HCT116 (cell line): ENCODE data around the gene FGL2. TPM values are rescaled to one million over a fixed set of nuclear protein-coding genes. Genes with fewer than 3 reads are reported as not detected.

Experiments
- ATAC-seq: fragments of 200-7000 bp; cut with Tn5 transposase; 2 replicates; pipeline ENCODE4 v1.9.1; 2020; ENCODE audit warnings: mild to moderate bottlenecking, moderate library complexity
- BruUV-seq: library from RNA; stranded (reverse); fragments of 400-500 nt; replicated peaks from 2 replicates; lab custom pipeline; 2021; lab: Mats Ljungman, UMichigan
- CTCF ChIA-PET: fragments of 300-600 bp; sonication (Branson Sonifier 250); formaldehyde crosslinking; loops from one replicate; lab custom pipeline; 2021; ENCODE audit warnings: antibody characterized with exemption; lab: Charles Lee
- POLR2A ChIA-PET: fragments of 300-600, 350-600 bp; sonication (Branson Sonifier 250); formaldehyde crosslinking; loops from one replicate; lab custom pipeline; 2021; ENCODE audit warnings: antibody characterized with exemption; lab: Charles Lee
- RAD21 ChIA-PET, 2 experiments: fragments of 300-600 bp; sonication (Branson Sonifier 250); formaldehyde crosslinking; loops; one replicate each; lab custom pipeline; 2023; ENCODE audit warnings: low total read pairs in 2 of 2; ENCODE audit not compliant: uncharacterized antibody in 2 of 2, unreplicated experiment in 2 of 2, low non-redundant PET in 1 of 2; lab: Charles Lee
- DNase-seq: peaks from one replicate; pipeline ENCODE4 v3.0.0-alpha.2; 2010; ENCODE audit warnings: low read depth, low spot score
- H2AFZ ChIP-seq: fragments of 200-600 bp; shearing (Covaris generic), sonication (generic); 2 replicates; pipeline ENCODE4 v1.6.1; 2017; ENCODE audit warnings: low read depth, mixed run types, mixed read lengths, antibody characterized with exemption, low read length; ENCODE audit not compliant: poor library complexity, severe bottlenecking
- H3K27ac ChIP-seq: 2 replicates; pipeline ENCODE4 v1.5.1; 2012; ENCODE audit warnings: low read depth, low read length
- H3K27me3 ChIP-seq: fragments of 200-600 bp; sonication (generic); 2 replicates; pipeline ENCODE4 v1.6.1; 2016; ENCODE audit warnings: mixed run types, low read length, mixed read lengths; ENCODE audit not compliant: insufficient read depth
- H3K36me3 ChIP-seq, 2 experiments: fragments of 200-500 bp in 1 of 2; fragments of 200-600 bp in 1 of 2; sonication (Bioruptor generic) in 1 of 2; sonication (generic) in 1 of 2; 2 replicates each; pipeline versions ENCODE4 v1.5.1 to v1.6.1; 2014 to 2016; ENCODE audit warnings: low read length in 2 of 2, inconsistent platforms in 1 of 2, mixed read lengths in 1 of 2, mixed run types in 1 of 2; ENCODE audit not compliant: insufficient read depth in 2 of 2, control insufficient read depth in 1 of 2
- H3K4me1 ChIP-seq, 2 experiments: fragments of 200-600 bp in 1 of 2; sonication (generic) in 1 of 2; 2 replicates each; pipeline versions ENCODE4 v1.5.1 to v1.6.1; 2012 to 2017; ENCODE audit warnings: low read length in 2 of 2, inconsistent platforms in 1 of 2, mild to moderate bottlenecking in 1 of 2, mixed read lengths in 1 of 2, mixed run types in 1 of 2, moderate library complexity in 1 of 2; ENCODE audit not compliant: insufficient read depth in 2 of 2, control insufficient read depth in 1 of 2
- H3K4me2 ChIP-seq: fragments of 200-600 bp; sonication (generic); 2 replicates; pipeline ENCODE4 v1.6.1; 2017; ENCODE audit warnings: mixed run types, low read length, mixed read lengths
- H3K4me3 ChIP-seq, 2 experiments: fragments of 200-600 bp in 1 of 2; sonication (generic) in 1 of 2; replicated peaks in 1 of 2; 2 replicates each; pipeline ENCODE4 v1.5.1; 2011 to 2016; ENCODE audit warnings: low read length in 2 of 2, control low read depth in 1 of 2, low read depth in 1 of 2, mild to moderate bottlenecking in 1 of 2, mixed read lengths in 1 of 2, mixed run types in 1 of 2
- H3K79me2 ChIP-seq: fragments of 200-600 bp; sonication (generic); 2 replicates; pipeline ENCODE4 v1.6.1; 2017; ENCODE audit warnings: mild to moderate bottlenecking, mixed run types, low read length, moderate library complexity, mixed read lengths; ENCODE audit not compliant: insufficient read depth
- H3K9ac ChIP-seq: fragments of 200-600 bp; sonication (generic); 2 replicates; pipeline ENCODE4 v1.6.1; 2016; ENCODE audit warnings: low read length, mixed read lengths
- H3K9me2 ChIP-seq: fragments of 200-600 bp; sonication (generic), shearing (Covaris generic); 2 replicates; pipeline ENCODE4 v1.6.1; 2017; ENCODE audit warnings: mixed run types, mild to moderate bottlenecking, moderate library complexity; ENCODE audit not compliant: insufficient read depth
- H3K9me3 ChIP-seq, 2 experiments: fragments of 200-500 bp in 1 of 2; fragments of 200-600 bp in 1 of 2; sonication (Bioruptor generic) in 1 of 2; sonication (generic) in 1 of 2; 2 replicates each; pipeline ENCODE4 v1.6.1; 2014 to 2017; ENCODE audit warnings: low read length in 2 of 2, mixed read lengths in 2 of 2, inconsistent platforms in 1 of 2, low read depth in 1 of 2, mild to moderate bottlenecking in 1 of 2, mixed run types in 1 of 2, moderate library complexity in 1 of 2; ENCODE audit not compliant: control insufficient read depth in 1 of 2, insufficient read depth in 1 of 2
- H4K20me1 ChIP-seq: fragments of 200-600 bp; sonication (generic), shearing (Covaris generic); 2 replicates; pipeline ENCODE4 v1.6.1; 2017; ENCODE audit warnings: mixed run types, mild to moderate bottlenecking, moderate library complexity; ENCODE audit not compliant: insufficient read depth
- CTCF ChIP-seq, 3 experiments: fragments of 200-600 bp in 1 of 3; sonication (generic) in 1 of 3; IDR thresholded peaks in 2 of 3; conservative IDR thresholded peaks in 1 of 3; 2 replicates each; pipeline ENCODE4 v1.5.1; 2012 to 2017; ENCODE audit warnings: low read depth in 2 of 3, low read length in 2 of 3, antibody characterized with exemption in 1 of 3, borderline replicate concordance in 1 of 3, control low read depth in 1 of 3, mild to moderate bottlenecking in 1 of 3, mixed read lengths in 1 of 3, mixed run types in 1 of 3, moderate library complexity in 1 of 3; ENCODE audit not compliant: insufficient read depth in 1 of 3
- MAX ChIP-seq: IDR thresholded peaks from 2 replicates; pipeline ENCODE4 v1.6.1; 2012
- POLR2A ChIP-seq: IDR thresholded peaks from 2 replicates; pipeline ENCODE4 v1.7.0; 2011; ENCODE audit warnings: borderline replicate concordance; ENCODE audit not compliant: insufficient read depth, insufficient read length; ENCODE audit errors: extremely low read depth
- RAD21 ChIP-seq: IDR thresholded peaks from 2 replicates; pipeline ENCODE4 v1.6.1; 2012; ENCODE audit warnings: low read depth, mild to moderate bottlenecking
- REST ChIP-seq: IDR thresholded peaks from 2 replicates; pipeline ENCODE4 v1.6.1; 2012; ENCODE audit warnings: low read depth
- TCF7L2 ChIP-seq: IDR thresholded peaks from 2 replicates; pipeline ENCODE4 v1.7.0; 2011; ENCODE audit warnings: borderline replicate concordance, inconsistent platforms; ENCODE audit not compliant: insufficient read depth, insufficient read length; ENCODE audit errors: extremely low read depth
- YY1 ChIP-seq: IDR thresholded peaks from 2 replicates; pipeline ENCODE4 v1.6.1; 2011; ENCODE audit warnings: low read length, low read depth, moderate library complexity, mild to moderate bottlenecking; ENCODE audit not compliant: insufficient replicate concordance; ENCODE audit errors: extremely low read depth
- intact Hi-C: fragments of 100-400 bp; cut with micrococcal nuclease; formaldehyde crosslinking; loops from 2 replicates; pipeline ENCODE4 v1.10.0; 2022
- total RNA-seq: library from RNA; stranded (reverse); gene quantifications from one replicate; pipeline ENCODE4 v1.2.1, GENCODE V29; 2021; ENCODE audit not compliant: unreplicated experiment

FGL2 gene
- total RNA-seq, 1 experiment from 2014 or later = not detected

- Histone ChIP-seq H2AFZ (no peak overlapping the region), H3K27me3 (no peaks in the 10 kb centered on the region), H3K4me2 (no peak overlapping the region), H3K9ac (no peak overlapping the region), H3K27ac (no peak overlapping the region), H3K4me1 (no peaks in the 10 kb centered on the region), H3K9me2 (no peaks in the 10 kb centered on the region), H4K20me1 (no peaks in the 10 kb centered on the region), H3K36me3 (no peaks in the 10 kb centered on the region), H3K9me3 (no peaks in the 10 kb centered on the region), H3K4me3 (no peak overlapping the region), H3K79me2 (no peaks in the 10 kb centered on the region)
- POLR2A ChIA-PET = no interaction called here
- RAD21 ChIA-PET = interaction anchor here (1.0 to 1.1 kb wide), 3 partner anchors 84 to 125 kb away, joined by 3 to 5 read pairs (median 4); partner anchors contain the start of gene CCDC146 (in 1 of the 2)
- ATAC-seq (peak; percentile 91), DNase-seq (peak; percentile 71)
- no TSS peak for BruUV-seq
- intact Hi-C loops = loop anchor here (5.0 kb wide), 2 partner anchors 85 to 120 kb away; no protein-coding TSS in a partner anchor
- CTCF ChIA-PET = interaction anchor here (0.6 to 2.5 kb wide), 15 partner anchors 8 to 793 kb away, joined by 3 to 20 read pairs (median 5); partner anchors contain the start of gene CCDC146
- TF ChIP-seq RAD21 = peak; percentile 70
- TF ChIP-seq CTCF (IDR thresholded peaks at IDR 0.05 in 2 of 3, conservative IDR thresholded peaks at IDR 0.05 in 1 of 3; ENCODE audit: borderline replicate concordance in 1 of 3, insufficient read depth in 1 of 3, low read depth in 2 of 3, low read length in 2 of 3) = peak; percentile 59 to 88 (median 83); a peak in 5 of 6 replicates
- TF ChIP-seq YY1 = peak; percentile 52
- TF ChIP-seq TCF7L2 = no peak
- TF ChIP-seq MAX = no peak
- TF ChIP-seq REST = no peak
- no peak for TF ChIP-seq POLR2A
These were observed 47.7 kb upstream of the FGL2 start for GRCh38 chr7:77247206-77247850.
